Measurements from ENCODE around the gene CYP4A22. TPM values are rescaled to one million over a fixed set of nuclear protein-coding genes. Genes with fewer than 3 reads are reported as not detected.
"Not testable (repeated sequence)": the region's sequence is repeated elsewhere in the genome, so short reads cannot be mapped to it uniquely, and the experiment has no call there.

The CYP4A22 gene
- not detected for polyA plus RNA-seq (2012; ENCODE audit: insufficient read depth, insufficient read length, low read depth)

- no peak for DNase-seq
- Histone ChIP-seq H3K27me3 (no peaks in the 10 kb centered on the region), H3K4me3 (ENCODE audit: low read depth, low read length) (no peak within 1 kb of the TSS), H3K9me3 (no peaks in the 10 kb centered on the region), H3K36me3 (no peaks in the 10 kb centered on the region), H3K4me1 (no peaks in the 10 kb centered on the region)
- TF ChIP-seq CTCF (IDR thresholded peaks at IDR 0.05; ENCODE audit: low read depth, low read length) = no peak
Measured at GRCh38 chr1:47137198-47137597, at the start of gene CYP4A22. Gene CYP4A22 (plus strand): TSS chr1:47137441. CDS start chr1:47137486, 45 bp downstream.

- H3K27me3 ChIP-seq; H3K9me3 ChIP-seq; H3K4me1 ChIP-seq; H3K4me3 ChIP-seq (ENCODE audit: low read depth, low read length); H3K36me3 ChIP-seq: not testable (repeated sequence)
- peak; percentile 11 for DNase-seq
- TF ChIP-seq CTCF (IDR thresholded peaks at IDR 0.05; ENCODE audit: low read depth, low read length) = peak; percentile 32
Measured at GRCh38 chr1:47089356-47089755, 47.9 kb upstream of the CYP4A22 start.

- peak; percentile 21; the same call in 1 of the 2 replicates for TF ChIP-seq CTCF (IDR thresholded peaks at IDR 0.05; ENCODE audit: low read depth, low read length)
- H3K4me1 ChIP-seq; DNase-seq; H3K36me3 ChIP-seq; H3K27me3 ChIP-seq; H3K9me3 ChIP-seq; H3K4me3 ChIP-seq (ENCODE audit: low read depth, low read length): not testable (repeated sequence)
Measured at GRCh38 chr1:47091476-47091875, 45.8 kb upstream of the CYP4A22 start.

- no peaks in the 10 kb centered on the region for H3K36me3 ChIP-seq
- H3K4me1 ChIP-seq = no peaks in the 10 kb centered on the region
- no peak for TF ChIP-seq CTCF (IDR thresholded peaks at IDR 0.05; ENCODE audit: low read depth, low read length)
- no peaks in the 10 kb centered on the region for H3K27me3 ChIP-seq
- H3K4me3 ChIP-seq (ENCODE audit: low read depth, low read length) = no peak overlapping the region
- no peak for DNase-seq
- H3K9me3 ChIP-seq = no peaks in the 10 kb centered on the region
Measured at GRCh38 chr1:47104816-47105215, 32.4 kb upstream of the CYP4A22 start.

GRCh38 chr1:47106792-47107191 lies 30.4 kb upstream of the CYP4A22 start:
- Histone ChIP-seq H3K4me3 (ENCODE audit: low read depth, low read length) (no peak overlapping the region), H3K27me3 (no peaks in the 10 kb centered on the region), H3K9me3 (no peaks in the 10 kb centered on the region), H3K4me1 (no peaks in the 10 kb centered on the region), H3K36me3 (no peaks in the 10 kb centered on the region)
- TF ChIP-seq CTCF (IDR thresholded peaks at IDR 0.05; ENCODE audit: low read depth, low read length) = no peak
- no peak for DNase-seq

- not testable (repeated sequence) for H3K4me3 ChIP-seq (ENCODE audit: low read depth, low read length)
Measured at GRCh38 chr1:47107851-47108574, 29.2 kb upstream of the CYP4A22 start.

GRCh38 chr1:47109482-47109881 lies 27.8 kb upstream of the CYP4A22 start:
- not testable (repeated sequence) for H3K9me3 ChIP-seq; DNase-seq; H3K4me1 ChIP-seq; H3K4me3 ChIP-seq (ENCODE audit: low read depth, low read length); H3K36me3 ChIP-seq; H3K27me3 ChIP-seq

More at GRCh38 chr1:47107851-47108574, 29.2 kb upstream of the CYP4A22 start:
- not testable (repeated sequence) for H3K36me3 ChIP-seq, H3K9me3 ChIP-seq, DNase-seq, H3K27me3 ChIP-seq, H3K4me1 ChIP-seq

Measured in BE2C (cell line).